RCC 7860 (cell line): ENCODE data around the gene GH2.
"Not testable (repeated sequence)": the region's sequence is repeated elsewhere in the genome, so short reads cannot be mapped to it uniquely, and the experiment has no call there.

Source experiments
- DNase-seq: peaks from one replicate; pipeline ENCODE4 v3.0.0-alpha.2; 2015; ENCODE audit warnings: low spot score
- FAIRE-seq: peaks from 2 replicates; lab custom pipeline; 2012; peaks lifted over from hg19 to GRCh38; lab: Jason Lieb, UNC

The GH2 gene

GRCh38 chr17:63881935-63882601, at the start of gene GH2:
Gene GH2, minus strand, starts transcription at chr17:63881944. Its CDS starts 143 bp downstream, at chr17:63881801.
- no peak for FAIRE-seq
- DNase-seq, result peak; percentile 27

DNA sequence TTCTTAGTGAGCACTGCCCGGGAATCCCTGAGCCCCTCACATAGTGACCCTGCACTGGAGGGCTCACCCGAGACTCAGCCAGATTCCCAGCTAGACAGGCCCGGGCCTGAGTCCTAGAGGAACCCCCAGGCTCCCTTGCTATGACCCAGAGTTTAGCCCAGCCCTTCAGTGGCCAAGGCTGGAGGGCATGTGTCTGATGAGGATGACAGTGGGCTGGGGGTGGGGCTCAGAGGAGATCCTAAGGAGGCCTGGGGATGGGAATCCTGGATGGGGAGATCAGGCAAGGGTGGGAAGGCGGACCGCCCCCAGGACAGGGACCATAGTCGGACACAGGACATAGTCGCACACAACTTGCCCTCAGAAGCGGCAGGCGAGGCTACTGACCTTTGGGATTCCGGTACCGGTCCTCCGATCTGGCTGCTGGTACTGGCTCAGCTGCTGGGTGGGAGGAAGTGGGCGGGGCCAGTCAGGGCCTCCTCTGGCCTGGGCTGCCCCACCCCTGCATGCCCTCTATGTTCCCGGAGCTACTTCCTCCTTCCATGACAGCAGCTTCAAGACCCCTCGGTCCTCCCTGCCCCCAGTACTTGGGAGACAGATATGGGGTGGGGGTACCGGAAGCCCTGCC, 49.3 kb upstream of the GH2 start:
- no peak for DNase-seq
- FAIRE-seq, result no peak

DNA sequence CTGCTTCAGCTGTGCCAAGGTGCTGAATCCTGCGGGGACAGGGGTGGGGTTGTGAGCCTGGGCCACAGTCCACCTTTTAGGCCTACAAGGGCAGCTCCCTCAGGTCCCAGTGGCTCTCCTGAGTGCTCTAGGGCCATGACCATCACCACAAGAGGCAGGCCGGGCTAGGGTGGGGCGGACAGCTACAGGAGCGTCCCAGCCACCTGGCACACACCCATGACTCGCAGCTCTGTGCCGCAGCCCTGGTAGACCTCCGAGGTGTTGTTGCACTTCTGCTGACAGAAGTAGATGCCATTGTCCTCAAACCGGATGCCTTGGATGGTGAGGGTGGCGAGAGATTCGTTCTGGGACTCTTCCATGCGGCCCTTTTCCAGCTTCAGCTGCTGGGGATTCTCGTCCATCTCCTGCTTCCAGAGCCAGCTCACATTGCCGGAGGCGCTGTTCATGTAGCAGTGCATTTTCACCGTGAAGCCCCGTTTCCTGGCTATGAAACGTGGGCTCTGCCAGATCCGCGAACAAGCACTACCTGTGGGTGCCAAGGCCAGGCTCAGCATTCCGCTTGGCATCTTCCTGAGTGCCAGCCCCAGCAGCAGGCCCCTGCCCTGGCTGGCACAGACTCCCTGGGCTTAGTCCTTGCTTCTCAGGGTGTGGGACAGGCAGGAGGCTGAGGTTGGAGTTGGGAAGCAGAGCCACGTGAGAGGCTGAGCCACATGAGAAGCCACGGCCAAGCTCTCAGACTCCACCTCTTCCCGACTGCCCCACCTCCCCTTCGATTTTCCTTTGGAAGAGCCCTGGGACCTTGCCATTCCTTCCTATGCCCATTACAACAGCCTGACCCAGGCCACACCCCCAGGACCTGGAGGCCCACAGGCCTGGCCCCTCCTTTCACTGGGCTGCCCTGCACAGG, 48.4 kb upstream of the GH2 start:
- no peak for FAIRE-seq
- DNase-seq, result no peak

GRCh38 chr17:63928966-63929695, 47.4 kb upstream of the GH2 start:
- FAIRE-seq (no peak), DNase-seq (no peak)

DNA sequence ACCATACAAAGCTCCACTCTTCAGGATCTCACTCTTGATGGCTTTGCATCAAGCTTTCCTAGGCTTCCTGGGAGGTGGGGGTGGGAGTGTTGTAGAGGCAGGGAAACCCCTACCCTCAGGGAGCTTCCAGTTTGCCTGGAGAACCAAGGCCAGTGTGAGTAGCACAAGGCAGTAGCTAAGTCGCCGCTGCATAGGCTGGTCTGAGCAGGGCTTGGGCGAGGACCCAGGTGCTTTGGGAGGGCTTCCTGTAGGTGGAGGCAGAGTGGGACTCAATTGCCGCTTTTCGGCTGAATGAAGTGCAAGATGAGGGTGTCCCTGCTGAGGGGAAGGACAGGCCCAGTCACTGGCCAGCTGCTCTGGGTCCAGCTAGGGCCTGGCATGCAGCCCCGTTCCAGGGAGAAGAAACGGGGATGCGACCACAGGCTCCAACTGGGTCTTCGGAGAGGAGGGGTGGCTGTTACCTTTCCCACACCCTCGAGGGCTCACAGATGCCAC, 46.5 kb upstream of the GH2 start:
- FAIRE-seq (no peak), DNase-seq (no peak)

GRCh38 chr17:63927464-63928171, 45.9 kb upstream of the GH2 start:
- FAIRE-seq (no peak), DNase-seq (no peak)

- FAIRE-seq (no peak), DNase-seq (no peak)
Observed at GRCh38 chr17:63926164-63926563, 44.4 kb upstream of the GH2 start.

DNA sequence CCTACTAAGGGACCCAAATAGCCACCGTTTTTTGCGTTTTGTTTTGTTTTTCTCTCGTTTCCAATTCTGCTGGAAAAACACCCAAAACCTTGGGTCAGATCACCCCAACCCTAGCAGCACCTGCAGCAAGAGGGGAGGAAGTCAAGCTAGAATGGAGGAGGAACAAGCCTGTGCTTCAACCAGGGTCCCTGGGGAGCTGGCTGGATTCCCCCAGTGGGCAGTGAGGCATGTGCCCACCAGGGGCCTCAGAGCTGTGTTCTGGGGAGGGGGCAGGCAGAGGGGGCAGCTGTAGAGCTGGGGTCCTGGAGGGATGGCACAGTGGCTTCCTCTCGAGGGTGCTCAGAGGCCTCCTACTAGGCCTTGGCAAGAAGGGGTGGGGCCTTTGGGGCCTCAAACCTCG, 43.9 kb upstream of the GH2 start:
- FAIRE-seq (no peak), DNase-seq (no peak)

DNA sequence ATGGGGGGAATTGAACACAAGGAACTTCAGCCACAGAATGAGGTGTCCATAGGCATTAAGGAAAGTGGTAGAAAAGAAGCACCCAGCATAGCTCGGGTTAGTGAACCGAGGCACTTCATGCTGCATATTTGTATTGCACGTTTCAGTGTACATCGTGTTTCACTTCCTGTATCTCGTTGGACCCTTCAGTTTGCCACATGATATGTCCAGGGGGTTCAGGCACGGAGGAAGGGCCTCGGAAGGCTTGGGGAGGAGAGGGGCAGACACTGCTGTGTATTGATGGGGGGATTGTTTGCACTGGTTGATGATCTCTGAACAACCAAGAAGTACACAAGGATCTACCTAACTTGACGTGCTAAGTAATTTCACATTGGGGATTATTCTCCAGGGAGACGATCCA, 40.7 kb upstream of the GH2 start:
- FAIRE-seq, DNase-seq: not testable (repeated sequence)

DNA sequence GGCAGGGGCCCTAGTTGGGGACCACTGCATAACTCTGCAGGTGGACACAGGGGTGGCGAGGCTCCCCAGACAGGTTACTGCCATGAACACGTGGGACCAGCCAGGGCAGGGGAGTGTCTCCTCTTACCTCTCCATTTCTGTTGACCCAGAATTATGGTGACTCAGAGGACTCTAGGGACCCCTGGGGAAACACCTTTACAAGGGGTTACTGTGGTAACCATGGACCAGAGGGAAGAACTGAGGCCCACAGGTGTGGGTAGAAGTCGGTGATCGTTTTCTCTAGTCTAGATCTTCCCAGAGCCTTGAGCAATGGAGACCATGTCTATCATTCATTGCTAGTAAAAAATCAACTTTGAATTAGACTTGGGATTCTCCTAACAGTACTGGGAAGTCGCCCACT, 39.0 kb upstream of the GH2 start:
- not testable (repeated sequence) for FAIRE-seq, DNase-seq

GRCh38 chr17:63920050-63920449, 38.3 kb upstream of the GH2 start:
- DNase-seq, FAIRE-seq: not testable (repeated sequence)

DNA sequence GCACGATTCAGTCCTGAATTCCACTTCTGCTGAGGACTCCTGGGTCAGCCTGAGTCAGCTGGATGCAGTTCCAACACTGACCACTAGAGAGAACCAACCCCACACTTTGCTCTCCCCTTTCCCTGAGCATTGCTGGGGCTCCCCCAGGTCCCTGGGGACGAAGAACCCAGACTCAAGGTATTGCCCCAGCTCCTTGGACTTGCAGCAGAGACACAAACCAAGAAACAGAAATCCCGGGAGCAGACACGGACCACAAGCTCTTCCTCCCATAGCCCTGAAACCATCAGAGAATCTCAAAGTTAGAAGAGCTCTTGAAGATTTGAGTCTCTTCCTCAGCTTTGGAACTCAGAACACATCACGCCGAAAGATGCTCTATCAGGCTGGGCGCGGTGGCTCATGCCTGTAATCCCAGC, 37.6 kb upstream of the GH2 start:
- FAIRE-seq, result no peak
- peak; percentile 20 for DNase-seq

GRCh38 chr17:63918789-63919305, 37.1 kb upstream of the GH2 start, which contains the start of gene GH1:
Gene GH1, minus strand, starts transcription at chr17:63918839. Its CDS starts 63 bp downstream, at chr17:63918776.
- not testable (repeated sequence) for FAIRE-seq, DNase-seq

GRCh38 chr17:63918305-63918704, 36.6 kb upstream of the GH2 start:
- FAIRE-seq, result no peak
- no peak for DNase-seq

GRCh38 chr17:63917646-63918045, 35.9 kb upstream of the GH2 start:
- no peak for DNase-seq
- no peak for FAIRE-seq

- DNase-seq, FAIRE-seq: not testable (repeated sequence)
Observed at GRCh38 chr17:63917206-63917605, 35.5 kb upstream of the GH2 start.

GRCh38 chr17:63916566-63917185, 34.9 kb upstream of the GH2 start:
- no peak for FAIRE-seq

DNA sequence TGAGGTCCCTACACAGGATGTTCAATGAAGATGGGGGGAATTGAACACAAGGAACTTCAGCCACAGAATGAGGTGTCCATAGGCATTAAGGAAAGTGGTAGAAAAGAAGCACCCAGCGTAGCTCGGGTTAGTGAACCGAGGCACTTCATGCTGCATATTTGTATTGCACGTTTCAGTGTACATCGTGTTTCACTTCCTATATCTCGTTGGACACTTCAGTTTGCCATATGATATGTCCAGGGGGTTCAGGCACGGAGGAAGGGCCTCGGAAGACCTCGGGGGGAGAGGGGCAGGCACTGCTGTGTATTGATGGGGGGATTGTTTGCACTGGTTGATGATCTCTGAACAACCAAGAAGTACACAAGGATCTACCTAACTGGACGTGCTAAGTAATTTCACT, 34.0 kb upstream of the GH2 start:
- not testable (repeated sequence) for FAIRE-seq

More at GRCh38 chr17:63916566-63917185, 34.9 kb upstream of the GH2 start:
- DNase-seq, result no peak

DNA sequence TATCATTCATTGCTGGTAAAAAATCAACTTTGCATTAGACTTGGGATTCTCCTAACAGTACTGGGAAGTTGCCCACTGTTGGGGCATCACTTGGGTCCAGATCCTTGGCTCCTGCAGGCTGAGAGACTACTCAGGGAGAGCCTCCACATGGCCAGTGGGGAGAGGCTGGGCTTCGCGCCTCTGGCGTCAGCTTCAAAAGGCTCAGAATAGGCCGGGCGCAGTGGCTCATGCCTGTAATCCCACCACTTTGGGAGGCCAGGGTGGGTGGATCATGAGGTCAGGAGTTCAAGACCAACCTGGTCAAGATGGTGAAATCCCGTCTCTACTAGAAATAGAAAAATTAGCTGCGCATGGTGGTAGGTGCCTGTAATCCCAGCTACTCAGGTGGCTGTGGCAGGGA, 32.7 kb upstream of the GH2 start:
- DNase-seq, result no peak
- FAIRE-seq, result no peak

More for the DNA sequence above, 34.0 kb upstream of the GH2 start:
- not testable (repeated sequence) for DNase-seq
